ENCODE results near the gene ZNF598.

ZNF598 gene

DNA sequence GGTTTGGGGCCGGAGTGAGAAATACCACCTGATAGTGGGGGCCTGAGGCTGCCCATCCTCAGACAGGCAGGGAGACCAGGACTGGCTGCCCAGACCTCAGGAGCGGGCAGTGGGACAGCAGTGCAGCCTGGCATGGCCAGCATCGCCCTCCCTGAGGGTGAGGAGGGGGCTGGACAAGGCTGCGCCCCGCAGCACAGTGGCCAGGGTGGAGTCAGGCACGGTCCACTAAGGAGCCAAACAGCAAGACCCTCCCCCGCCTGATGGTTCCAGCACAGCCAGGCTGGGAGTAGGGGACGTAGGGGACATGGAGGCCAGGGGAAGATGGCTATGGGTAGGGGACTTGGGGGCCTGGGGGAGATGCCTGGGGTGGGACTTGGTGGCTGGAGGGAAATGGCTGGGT, 3.3 kb downstream of the ZNF598 start:
- DNase-seq (ENCODE audit: low spot score) = no peak

DNA sequence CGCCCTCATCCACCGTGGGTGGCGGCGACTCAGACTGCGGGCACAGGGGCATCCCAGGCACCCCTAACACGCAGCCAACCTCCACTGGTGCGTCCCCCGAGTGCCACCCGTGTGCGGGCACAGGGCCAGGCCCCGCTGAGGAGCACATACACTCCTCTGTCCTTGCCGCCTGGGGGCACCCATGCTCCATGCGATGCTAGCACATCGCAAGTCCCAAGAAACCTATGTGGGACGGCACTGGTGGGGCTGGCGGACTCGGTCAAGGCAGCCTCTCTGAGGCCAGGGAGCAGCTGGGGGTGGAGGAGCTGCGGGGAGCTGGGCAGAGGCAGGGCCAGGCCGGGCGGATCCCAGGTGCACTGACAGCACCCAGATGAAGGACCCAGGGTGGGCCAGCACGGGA, 4.0 kb downstream of the ZNF598 start:
- no peak for DNase-seq (ENCODE audit: low spot score)

DNA sequence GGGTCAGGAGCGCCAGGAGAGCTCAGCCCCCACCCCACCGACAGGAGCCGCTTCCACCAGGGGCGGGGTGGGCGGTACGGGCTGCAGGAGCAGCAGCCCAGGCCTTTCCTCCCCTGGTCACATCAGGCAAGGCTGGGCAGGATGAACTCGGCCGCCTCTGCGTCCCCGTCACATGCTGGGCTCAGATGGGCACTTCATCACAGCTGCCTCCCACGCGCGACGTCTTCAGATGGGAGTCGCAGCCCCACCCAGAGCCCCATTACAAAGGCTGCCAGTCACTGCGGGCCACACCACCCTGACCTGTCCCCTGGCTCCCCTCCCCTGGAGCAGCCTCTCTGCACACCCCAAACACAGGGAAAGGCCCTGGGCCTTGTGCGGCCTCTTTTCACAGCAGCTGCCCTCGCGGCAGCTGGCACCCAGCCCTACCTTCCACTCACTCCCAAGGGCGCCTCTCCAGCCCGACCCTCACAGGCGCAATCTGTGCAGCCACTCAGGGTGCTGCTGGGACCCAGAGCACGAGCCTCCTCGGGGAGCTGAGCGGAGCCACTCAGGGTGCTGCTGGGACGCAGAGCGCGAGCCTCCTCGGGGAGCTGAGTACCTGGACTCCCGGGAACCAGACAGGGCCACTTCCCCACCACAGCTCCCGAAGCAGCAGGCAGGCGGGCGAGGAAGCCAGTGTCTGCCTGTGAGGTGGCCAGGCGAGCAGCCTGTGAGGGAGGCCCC, 4.7 kb downstream of the ZNF598 start:
- DNase-seq (ENCODE audit: low spot score) = no peak

DNA sequence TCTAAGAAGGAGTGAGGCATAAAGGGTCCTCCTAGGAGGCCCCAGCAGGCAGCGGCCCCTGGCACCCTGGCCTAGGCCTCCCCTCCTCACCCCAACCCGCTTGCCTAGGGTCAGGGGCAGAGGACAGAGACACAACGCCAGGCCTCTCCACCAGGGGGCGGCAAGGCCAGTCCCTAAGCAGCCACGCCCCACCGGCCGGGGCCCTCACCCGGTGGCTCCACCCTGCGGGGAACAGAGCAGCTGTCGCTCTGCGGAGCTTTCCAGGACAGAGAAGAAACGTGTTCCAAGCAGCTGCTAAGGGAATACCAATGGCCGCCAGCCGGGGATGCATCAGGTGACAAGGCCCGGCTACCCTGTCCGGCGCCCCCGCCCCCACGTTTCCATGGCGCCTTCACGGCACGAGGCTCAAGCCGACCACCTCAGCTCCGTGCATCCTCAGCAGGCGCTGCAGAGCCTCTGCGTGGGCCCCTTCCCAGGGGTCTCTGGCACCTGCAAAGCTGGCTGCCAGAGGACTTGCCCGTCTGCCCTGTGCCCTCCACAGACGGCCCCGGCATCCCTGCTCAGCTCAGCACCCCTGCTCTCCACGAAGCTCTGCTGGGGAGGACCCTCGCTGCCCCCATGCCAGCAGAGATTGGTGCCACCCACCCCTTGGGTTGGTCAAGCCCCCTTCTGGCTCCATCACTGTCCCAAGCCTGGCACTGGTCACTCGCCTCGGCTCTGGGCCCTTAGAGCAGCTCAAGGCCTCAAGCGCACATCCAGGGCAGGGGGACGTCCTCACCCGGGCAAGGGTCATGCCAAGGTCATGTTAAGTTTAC, 5.6 kb downstream of the ZNF598 start:
- peak; percentile 96 for DNase-seq (ENCODE audit: low spot score)

DNA sequence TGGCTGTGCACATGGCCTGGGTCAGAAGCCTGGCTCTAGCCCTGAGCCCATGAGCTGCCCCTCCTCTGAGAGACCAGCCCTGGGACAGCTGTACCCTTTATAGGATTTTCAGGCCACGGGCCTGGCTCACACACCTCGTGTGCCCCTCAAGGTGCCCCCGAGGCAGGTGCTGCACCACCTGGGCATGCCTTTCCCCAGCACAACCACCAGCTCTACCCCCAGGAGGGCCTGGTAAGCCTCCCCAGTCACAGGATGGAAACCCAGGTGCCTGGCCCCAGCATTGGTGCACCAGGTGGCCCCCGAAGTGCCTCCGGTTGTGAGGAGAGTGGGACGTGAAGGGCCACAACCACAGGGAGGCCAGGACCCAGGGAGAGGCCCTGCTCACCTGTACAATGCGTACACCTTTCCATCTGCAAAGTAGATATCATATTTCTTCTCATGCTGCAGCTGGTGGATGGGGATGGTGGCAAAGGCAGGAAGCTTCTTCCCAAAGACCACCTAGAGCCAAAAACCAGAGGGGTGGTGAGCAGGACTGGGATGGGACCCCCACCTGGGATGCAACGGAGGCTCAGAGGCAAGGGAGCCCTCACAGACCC, 6.3 kb downstream of the ZNF598 start:
- DNase-seq (ENCODE audit: low spot score) = no peak

DNA sequence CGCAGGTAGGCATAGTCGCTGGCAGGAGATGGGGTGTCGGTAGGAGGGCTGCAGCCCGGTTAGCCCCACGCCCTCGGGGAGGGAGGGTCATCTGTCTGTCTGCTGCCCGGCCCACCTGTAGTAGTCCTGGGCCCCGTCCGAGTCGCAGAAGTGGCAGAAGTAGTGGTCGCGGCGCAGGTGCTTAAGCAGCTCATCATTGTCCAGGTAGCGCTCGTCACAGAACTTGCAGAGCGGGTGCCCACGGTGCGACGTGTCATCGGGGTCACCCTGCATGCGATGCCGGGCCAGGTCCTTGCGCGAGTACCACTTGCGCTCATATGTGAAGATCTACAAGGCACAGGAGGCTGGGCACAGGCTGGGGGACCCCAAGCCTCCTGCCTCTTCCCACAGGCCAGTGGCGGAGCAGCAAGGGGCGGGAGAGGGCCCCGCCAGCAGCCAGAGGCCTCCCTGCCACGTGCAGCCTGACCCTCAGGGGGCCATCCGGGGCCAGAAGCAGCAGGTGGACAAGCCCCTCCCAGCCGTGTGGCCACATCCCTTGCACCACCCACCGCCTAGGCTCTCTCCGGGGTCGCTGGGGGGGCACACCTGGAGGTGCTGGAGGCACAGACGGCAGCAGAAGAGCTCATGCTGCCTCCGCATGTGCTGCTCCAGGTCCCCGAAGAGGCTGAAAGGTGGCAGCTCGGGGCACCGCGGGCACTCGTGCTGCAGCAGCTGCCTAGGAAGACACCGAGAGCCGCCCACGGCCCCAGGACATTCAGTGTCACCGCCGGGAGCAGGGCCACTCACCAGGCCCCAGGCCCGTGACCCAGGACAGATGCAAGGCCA, 7.0 kb downstream of the ZNF598 start:
- DNase-seq (ENCODE audit: low spot score) = no peak

DNA sequence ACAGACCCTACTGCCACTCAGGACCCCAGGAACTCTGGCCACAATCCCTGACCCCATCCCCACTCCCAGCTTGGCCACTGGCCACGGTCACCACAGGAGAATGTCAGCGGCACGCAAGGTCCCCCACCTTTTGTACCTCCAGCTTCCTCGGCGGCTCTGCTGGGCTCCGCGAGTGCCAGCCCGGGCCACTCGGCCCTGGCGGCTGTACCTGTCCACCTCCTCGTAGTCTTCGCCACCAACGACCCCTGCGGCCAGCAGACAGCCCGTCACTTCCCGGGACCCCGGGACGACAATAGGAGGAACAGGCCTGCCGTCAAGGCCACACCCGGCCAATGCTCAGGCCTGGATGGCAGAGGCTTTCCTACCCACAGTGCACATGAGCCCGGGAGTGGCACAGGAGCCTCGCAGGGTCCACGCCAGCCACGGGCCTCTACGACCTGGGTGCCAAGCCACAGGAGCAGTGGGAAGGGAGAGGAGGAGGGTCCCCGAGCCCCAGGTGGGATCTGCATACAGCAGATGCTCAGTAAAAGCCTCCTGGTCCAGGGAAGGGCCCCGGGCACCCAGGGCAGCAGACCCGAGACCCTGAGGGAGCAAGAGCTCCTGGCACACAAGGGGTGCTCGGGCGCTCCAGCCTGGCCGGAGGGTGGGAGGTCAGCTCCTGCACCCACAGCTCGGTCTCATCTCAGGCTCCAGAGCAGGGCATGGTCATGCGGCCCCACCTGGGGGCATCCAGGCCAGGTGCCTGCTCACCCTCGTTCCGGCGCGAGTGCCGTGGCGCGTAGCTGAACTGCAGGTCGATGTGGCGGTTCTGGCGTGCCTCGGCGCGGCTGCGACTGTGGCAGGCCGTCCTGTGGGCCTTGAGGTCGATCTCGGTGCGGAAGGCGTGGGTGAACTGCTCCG, 7.9 kb downstream of the ZNF598 start:
- DNase-seq (ENCODE audit: low spot score) = no peak

DNA sequence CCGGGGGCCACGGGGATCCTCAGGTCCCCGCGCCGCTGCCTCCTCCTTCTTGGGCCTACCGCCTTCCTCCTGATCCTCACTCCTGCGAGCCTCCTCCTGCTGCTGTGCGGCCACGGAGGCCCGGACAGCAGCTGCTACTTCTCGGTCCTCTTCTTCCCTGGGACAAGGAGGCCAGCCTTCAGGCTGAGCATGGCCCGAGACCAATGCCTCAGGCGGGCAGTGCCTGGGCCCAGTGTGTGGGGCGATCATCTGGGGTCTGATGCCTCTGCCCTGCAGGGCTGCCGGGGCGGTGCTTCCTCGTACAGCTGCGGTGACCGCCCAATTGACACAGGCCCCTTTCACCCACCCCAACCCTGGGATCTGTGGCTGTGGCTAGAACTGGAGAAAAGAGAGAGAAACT, 8.6 kb downstream of the ZNF598 start:
- DNase-seq (ENCODE audit: low spot score) = no peak

DNA sequence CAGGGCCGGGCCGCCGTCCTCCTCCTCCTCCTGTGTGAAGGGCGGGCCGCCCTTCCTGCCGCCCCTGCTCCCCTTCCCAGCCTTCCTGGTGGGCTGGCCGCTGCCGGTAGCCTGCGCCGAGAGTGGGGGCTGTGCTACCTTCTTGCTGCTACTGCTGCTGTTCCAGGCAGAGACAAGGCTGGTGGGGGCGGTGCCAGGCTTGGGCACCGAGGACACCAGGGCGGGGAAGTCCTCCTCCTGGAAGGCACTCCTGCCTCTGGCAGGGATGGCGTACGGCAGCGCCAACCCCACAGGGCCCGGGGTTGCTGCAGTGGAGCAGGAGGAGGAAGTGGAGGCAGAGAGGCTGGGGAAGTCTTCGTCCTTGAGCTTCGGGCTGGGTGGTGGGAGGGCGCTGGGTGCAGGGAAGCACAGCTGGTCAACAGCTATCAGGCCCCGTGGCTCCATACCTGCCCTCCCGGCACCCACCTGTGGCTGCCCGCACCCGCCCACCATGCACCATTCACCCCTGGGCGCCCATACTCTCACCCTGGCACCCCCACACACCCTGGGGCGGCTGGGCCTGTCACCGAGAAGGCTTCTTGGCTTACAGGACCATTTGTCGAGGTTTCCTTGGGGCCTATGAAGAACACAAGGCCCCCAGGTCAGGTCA, 9.6 kb downstream of the ZNF598 start:
- DNase-seq (ENCODE audit: low spot score) = no peak

DNA sequence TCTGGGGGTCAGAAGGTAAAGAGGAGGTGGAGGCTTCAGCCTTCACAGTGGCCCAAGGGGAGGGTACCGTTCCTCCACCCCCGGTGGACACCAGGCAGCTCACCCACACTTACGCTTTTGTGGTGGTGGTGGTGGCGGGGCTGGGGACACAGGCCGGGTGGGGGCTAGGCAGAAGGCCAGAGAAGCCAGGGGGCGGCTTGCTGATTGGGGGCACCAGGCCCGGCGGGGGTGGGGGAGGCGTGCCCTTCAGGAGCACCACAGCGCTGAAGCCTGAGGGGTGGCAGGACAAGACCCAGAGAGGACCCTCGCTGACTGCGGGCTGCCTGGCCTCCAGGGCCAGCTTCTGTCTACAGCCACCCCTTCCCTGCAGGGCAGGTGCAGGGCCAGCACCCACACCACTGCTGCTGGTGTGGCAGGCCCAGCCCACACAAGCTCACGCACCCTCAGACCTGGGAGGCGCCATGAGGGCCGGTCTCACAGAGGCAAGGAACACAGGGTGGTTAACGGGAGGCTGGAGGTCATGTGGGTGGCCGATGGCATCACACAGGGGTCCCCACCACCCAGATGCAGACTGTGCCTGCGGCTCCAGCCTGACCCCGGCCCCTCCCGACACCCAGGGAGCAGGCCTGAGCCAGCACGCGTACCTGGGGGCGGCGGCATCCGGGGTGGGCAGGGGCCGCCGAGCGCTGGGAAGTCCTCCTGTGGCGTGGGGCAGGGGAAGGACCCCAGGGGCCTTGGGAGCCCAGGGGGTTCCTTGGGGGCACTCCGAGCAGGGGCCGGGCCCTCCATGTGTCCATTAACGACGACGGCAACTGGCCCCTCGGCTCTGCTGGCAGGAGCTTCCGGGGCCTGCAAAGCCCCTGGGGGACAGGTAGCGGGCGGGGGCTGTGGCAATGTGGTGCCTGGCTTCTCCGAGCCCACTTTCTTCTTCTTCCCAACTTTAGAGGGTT, 10.5 kb downstream of the ZNF598 start:
- DNase-seq (ENCODE audit: low spot score) = no peak

DNA sequence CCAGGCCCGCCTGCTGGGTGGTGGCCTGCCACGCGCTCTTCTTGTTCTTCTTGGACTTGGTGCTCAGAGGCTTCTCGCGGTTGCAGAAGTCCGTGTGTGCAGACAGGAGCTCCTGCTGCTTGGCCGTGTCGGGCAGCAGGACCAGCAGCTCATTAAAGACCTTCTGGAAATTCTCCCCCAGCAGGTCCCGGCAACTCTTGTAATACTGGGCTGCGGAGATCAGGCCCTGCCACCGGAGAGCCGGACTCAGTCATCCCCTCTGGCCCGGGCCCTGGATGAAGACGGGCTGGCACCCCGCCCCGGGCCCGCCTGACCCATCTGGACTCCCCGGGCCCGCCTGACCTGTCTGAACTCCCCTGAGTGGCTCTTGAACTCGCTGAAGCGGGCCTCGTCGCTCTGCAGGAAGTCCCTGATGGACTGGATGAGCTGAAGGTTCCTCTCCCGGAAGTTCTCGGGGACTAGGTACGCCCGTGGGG, 11.2 kb downstream of the ZNF598 start:
- no peak for DNase-seq (ENCODE audit: low spot score)

DNA sequence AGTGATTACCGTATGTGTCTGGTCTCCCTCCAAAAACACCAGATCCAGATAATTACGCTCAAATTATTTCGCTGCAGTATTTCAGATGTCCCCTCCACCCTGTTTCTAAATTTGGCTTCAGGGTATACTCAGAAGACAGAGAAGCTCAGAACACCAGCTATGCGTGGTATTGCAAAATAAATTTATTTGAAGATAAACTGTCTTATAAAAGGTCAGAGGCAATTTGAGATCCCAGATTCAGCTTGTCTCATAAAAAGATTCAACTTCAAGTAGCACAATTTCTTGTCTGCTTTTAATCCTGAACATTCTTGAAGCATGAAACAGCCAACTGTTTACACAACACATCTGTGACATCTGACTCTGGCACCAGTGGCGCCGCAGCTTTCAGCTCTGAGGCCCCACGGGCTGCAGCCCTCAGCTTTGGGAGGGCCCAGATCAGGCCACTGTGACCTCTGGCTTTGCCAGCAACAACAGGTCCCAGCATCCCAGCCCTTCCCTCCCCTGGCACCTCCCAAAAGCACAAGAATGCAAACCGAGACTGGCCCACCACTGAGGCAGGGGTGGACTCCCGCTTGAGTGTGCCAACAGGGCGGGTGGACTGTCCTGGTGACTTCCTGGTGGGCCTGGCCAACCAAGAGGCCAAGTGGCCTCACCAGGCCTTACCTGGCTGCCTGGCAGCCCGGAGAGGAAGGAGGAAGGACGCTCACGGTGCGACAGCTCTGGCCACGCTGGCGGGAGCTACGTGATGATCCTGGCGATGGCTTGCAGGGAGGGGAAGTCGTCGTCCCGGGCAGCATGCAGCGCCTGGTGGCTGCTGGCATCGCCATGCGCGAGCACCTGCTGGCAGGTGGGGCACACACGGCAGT, 11.9 kb downstream of the ZNF598 start:
- DNase-seq (ENCODE audit: low spot score) = no peak

DNA sequence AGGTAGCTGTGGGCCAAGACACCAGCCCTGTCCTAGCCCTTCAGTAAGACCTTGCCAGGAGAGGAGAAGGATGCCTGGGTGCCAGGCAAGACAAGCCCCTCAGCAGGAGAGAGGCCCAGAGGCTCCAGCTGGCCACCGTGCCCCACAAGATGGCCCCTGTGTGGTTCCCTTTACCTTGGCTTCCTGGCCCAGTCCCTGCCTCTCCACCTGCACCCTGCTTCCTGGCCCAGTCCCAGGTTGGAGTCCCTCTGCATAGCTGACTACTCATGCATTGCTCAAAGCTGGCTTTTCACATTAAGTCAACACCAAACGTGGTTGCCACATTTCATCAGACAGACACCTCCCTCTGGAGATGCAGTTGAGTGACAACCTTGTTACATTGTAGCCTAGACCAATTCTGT, 15.9 kb downstream of the ZNF598 start:
- no peak for DNase-seq (ENCODE audit: low spot score)

DNA sequence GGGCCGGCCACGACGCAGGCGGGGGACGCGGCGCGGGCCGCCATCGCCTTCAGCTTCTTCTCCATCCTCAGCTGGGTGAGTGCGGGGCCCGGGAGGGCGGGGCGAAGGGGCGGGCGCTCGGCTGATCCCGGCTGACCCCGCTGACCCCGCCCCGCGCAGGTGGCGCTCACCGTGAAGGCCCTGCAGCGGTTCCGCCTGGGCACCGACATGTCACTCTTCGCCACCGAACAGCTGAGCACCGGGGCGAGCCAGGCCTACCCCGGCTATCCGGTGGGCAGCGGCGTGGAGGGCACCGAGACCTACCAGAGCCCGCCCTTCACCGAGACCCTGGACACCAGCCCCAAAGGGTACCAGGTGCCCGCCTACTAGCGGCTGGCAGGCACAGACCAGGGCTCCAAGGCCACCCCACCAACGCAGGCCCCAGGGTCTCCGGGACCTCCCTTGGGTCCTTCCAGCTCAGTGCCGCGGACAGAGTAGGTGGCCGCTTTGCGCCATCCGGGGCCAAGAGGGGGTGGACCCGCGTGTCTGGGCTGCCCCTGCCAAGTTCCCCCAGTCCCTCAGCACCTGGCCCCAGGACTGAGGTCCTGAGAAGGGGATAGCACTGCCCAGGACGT, 16.8 kb downstream of the ZNF598 start:
- DNase-seq (ENCODE audit: low spot score) = no peak

DNA sequence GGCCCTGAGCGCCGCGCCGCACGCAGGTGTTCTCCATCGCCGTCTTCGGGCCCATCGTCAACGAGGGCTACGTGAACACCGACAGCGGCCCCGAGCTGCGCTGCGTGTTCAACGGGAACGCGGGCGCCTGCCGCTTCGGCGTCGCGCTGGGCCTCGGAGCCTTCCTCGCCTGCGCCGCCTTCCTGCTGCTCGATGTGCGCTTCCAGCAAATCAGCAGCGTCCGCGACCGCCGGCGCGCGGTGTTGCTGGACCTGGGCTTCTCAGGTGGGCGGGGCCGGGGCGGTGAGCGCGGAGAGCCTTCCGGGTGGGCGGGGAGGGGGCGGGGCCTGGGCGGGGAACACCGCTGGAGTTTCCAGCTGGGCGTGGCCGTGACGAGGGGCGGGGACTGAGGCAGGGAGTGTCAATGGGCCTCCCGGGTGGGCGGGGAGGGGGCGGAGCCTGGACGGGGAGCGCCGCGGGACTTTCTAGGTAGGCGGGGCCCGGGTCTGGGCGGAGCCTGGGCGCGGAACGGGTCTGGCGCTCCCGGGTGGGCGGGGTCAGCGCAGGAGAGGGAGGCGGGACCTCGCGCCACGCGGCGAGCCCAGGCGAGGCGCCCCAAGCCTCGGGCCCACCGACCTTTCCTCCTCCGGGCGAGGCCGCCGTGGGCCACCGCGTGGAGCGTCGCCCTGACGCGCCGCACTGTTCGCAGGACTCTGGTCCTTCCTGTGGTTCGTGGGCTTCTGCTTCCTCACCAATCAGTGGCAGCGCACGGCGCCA, 17.5 kb downstream of the ZNF598 start:
- peak; percentile 90 for DNase-seq (ENCODE audit: low spot score)

DNA sequence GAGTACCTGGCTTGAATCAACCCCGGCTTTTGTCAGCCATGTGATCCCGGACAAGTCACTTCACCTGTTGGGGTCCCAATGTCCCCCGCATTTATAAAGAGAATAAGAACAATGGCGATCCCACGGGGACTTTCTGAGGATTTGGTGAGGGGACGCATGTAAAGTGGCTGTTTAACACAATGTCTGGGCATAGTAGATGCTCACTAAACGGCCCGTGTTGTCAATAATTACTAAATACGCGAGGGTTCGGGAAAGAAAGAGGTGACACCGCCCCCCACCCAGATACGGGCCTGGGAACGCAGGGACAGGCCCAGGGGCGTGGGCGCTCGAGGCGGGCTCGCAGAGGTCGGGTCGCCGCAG, 18.1 kb downstream of the ZNF598 start:
- no peak for DNase-seq (ENCODE audit: low spot score)

DNA sequence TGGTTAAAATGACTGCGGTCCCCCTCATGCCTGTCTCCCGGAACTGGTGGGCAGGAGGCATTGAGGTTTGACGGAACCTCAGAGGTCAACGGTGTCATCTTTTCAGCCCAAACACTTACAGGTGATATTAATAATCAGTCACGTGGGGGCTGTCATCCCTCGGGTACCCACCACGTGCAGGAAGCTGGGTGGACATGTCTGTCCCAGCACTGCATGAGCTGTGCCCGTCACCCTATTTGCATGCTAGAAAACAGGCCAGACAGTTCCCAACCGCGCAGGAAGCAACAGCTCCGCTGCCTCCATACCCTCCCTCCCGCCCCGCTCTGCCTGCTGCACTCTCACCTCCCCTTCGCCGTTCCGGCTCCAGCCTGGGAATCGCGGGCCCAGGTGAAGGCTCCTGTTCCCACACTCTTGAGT, 18.5 kb downstream of the ZNF598 start:
- DNase-seq (ENCODE audit: low spot score) = no peak
